Smooth muscle cell of trachea (primary cell): Measurements from ENCODE around the gene CCDC77. TPM values are rescaled to one million over a fixed set of nuclear protein-coding genes. Genes with fewer than 3 reads are reported as not detected.

ENCODE experiments used
- total RNA-seq: library from RNA; depleted of rRNA; stranded (reverse); fragments of >200 nt; gene quantifications from 2 replicates; pipeline ENCODE4 v1.2.1, GENCODE V29; 2014

The CCDC77 gene
- 4.3 and 12.5 TPM in 2 replicates for total RNA-seq

GRCh38 chr12:401235-402028, at the start of gene CCDC77:
Gene CCDC77 (plus strand): TSS chr12:401644. CDS start chr12:409384, 7,740 bp downstream.

DNA sequence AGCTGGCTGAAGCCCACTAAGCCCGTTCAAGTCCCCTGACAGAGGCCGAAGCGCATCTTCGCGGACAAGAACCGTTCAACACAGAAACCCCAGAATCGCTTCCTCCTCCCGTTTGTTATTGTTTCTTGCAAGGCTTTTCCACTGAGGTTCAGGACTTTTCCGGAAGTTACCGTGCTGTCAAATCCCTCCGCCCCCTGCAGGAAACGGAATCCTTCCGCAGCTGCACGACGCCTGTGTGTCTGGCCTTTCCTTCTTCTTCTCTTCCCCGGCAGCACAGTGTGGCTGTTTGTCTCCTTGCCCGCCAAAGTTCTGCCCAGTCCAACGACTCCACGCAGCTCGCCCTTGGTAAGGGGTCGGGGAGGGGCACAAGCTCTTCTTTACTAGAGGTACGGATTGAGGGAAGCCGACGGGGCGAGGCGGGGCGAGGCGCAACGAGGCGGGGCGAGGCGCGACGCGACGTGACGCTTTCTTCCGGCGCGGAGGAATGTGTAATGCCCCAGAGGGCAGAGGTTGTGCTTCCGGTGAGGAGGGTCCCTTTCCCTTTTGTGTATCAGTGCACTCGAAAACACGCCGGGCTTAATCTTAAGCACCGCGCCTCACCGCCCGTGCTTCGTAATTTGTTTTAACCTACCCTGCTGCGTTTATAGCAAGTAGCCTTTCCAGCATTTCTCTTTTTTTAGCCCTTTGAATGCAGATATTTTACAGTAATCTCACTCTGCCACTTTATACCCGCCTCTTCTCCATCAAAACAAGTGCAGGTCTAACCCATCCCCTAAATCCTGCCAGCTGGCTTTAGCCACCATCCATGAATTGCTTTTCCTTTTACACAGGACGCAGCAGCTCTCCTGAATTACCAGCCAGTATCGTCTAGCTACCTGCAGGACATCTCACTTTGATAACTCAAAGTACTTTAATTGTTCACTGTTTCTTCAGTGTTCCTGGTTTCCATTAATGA, 12.0 kb upstream of the CCDC77 start, which contains the start of gene KDM5A:
TSS of gene KDM5A (minus strand) at position 179 of the 955 bp plus-strand sequence. CDS start 229 bp downstream, outside the sequence.

DNA sequence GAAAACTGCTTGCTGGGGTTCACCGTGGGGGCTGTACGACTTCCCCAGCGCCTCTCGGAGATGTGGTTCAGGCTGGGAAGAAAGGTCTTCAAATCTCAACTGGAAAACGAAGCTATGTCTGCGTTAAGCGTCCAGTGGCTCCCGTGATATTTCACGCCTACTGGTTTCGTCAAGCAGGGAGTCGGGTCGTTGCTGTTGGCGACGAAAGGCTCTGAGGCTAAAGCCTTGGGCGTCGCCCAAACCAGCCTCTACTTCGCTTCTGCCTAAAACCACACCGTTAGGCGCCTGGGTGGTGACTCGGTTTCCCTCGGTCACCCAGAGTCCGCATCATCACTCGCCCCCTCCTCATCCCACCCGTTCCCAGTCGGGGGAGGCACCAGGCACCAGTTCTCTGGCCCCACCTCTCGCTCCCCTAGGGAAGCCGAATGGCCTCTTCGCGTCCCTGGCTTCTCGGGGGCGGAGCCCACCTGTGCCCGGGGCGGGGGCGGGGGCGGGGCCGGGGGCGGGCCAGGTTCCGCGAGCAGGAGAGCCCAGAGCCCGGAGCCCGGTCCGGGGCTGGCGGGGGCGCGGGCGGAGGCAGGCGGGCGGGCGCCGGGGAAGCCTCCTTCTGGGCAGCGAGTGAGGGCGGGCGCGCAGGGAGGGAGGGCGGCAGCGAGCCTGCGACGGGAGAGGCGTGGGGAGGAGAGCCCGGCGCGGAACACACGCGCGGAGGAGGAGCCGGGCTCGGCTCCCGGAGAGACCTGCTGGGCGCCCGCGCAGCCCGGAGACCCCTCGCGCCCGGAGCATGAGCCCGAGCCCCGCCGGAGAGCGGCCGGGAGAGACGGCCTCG, 58.2 kb downstream of the CCDC77 start, which contains the start of gene B4GALNT3:
TSS of gene B4GALNT3 (plus strand) at position 510 of the 829 bp plus-strand sequence. CDS start 438 bp downstream, outside the sequence.

Other genes with a start within 250 kb of the CCDC77 start
- gene SLC6A12, start 187.5 kb upstream of the CCDC77 start, total RNA-seq = 0.83 TPM in 1 of 2 replicates, not detected in the other
- 0.17 TPM in 1 of 2 replicates, not detected in the other for gene SLC6A13, start 138.8 kb upstream of the CCDC77 start, total RNA-seq
- gene KDM5A, start 12.3 kb upstream of the CCDC77 start, total RNA-seq = 63.8 and 71.4 TPM in 2 replicates
- under 0.01 TPM in 1 of 2 replicates, not detected in the other for gene B4GALNT3, start 58.3 kb downstream of the CCDC77 start, total RNA-seq